ENCODE measurements around the gene RASGRF2.
"Not testable (repeated sequence)": the region's sequence is repeated elsewhere in the genome, so short reads cannot be mapped to it uniquely, and the experiment has no call there.

The RASGRF2 gene

DNA sequence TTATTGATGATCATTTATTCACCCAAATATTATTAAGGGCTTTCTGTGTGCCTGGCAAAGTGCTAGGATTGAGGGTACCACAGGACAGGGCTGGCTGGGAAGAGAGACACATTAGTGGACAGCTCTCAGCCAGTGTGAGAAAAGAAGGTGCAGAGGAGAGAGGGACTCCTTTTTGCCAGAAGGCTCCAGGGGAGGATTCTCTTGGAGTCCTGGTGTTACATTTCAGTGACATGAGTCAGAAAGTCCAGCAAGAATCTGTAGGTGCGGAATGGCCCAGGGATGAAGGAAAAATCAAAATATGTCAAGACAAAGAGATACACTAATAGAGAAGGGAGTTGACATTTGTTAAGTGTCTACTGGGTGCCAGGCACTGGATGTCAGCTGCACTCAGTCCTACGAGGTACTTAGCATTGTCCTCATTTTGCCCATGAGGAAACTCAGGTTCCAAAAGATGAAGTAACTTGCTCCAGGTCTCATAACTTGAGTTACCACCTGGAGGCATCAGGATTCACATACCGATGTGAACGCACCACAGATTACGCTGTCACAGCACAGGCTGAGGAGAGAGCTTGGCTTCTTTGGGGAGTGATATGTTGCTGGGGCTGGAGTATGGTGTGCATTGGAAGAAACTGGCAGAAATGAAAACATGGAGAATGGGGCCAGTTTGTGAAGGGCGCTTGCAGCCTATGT is 60.5 kb downstream of the RASGRF2 start:
- FAIRE-seq (peak; percentile 23), DNase-seq (ENCODE audit: low spot score) (peak; percentile 23)

GRCh38 chr5:81021486-81021885 is 61.3 kb downstream of the RASGRF2 start:
- DNase-seq (ENCODE audit: low spot score) (peak; percentile 68), FAIRE-seq (peak; percentile 87)

DNA sequence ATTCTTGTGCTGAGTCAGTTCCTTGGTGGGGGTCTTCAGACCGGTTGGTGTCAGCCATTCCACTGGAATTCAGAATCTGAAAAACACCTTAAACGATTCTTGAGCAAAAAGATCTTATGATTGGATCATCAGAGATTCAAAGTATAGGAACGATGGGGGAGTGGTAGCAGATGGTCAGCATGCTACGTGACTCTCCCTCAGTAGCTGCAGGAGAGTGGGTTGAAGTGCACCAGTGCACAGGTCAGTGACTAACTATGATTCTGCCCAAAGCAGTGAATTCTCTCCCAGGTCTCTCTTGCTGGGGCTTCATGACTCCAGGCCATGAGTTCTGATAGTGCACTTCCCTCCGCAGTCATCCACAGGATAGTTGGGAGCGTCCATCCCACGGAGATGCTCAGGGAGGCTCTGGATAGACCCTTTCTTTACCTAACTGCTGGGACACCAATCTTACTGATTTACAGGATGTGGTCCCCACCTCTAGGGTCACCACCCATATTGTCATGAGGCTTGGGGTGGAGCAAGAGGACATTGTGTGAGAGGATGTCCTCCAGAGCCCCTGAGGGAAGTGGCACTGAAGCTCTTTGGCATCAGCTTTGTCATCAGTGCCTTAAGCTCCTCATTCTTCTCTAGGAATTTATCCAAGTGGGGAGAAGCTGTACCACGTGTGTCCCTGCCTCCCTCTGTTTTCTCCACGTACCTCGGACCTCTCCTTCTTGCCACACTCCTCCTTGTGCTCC is 62.0 kb downstream of the RASGRF2 start:
- FAIRE-seq (no peak), DNase-seq (ENCODE audit: low spot score) (peak; percentile 85)

DNA sequence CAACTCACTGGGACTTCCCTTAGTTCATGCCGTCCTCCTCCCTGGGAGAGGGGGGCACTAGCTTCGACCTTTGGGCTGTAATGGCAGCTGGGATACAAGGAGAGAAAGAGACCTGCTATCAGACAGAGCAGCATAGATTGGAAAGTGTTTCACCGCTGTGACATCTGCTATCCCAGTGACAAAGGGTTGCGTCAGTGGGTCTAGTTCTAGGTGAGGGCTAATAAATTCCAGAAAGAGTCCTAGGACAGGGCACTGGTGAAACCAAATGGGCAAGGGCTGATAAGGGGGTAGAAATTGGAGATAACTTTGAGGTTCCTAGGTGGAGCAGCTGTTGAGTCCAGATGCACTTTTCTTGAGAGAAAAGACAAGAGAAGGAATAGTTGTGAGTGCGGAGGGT is 62.5 kb downstream of the RASGRF2 start:
- DNase-seq (ENCODE audit: low spot score) (no peak), FAIRE-seq (no peak)

DNA sequence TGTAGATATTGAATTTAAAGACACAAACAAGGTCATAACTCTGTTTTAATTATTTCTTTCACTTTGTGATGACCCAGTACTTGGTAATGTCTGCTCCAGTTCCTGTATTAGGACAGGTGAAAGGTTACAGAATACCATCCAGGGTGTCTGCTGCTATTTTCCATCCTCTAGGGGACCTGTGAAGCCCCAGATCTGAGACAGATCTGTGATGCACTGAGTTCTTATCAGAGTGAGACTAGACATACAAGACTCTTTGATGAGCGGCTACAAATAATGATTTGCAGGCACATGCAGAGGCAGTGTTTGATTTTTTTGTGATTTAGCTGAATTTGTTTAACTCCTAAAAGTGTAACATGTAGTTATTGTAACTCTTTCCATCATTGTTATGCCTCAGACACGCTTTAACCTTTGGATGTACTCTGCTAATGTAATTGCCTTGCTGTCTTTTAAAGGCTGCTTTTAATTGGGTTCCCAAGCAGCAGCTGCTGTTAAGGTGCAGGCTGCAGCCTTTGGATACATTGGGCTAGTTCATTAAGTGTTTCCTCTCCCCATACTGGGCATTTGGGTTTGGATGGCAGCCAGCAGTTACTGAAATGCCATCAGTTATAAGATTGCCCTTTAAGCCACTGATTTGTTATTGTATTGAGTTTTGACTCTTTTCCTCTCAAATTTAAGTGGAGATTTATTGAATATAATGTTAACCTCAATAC is 63.3 kb downstream of the RASGRF2 start:
- no peak for DNase-seq (ENCODE audit: low spot score)
- FAIRE-seq = no peak

- FAIRE-seq (no peak), DNase-seq (ENCODE audit: low spot score) (no peak)
Observed at GRCh38 chr5:81027481-81028058, 67.4 kb downstream of the RASGRF2 start.

GRCh38 chr5:81028888-81029287 is 68.7 kb downstream of the RASGRF2 start:
- FAIRE-seq; DNase-seq (ENCODE audit: low spot score): not testable (repeated sequence)

- not testable (repeated sequence) for FAIRE-seq; DNase-seq (ENCODE audit: low spot score)
Observed at GRCh38 chr5:81029736-81030135, 69.6 kb downstream of the RASGRF2 start.

- FAIRE-seq; DNase-seq (ENCODE audit: low spot score): not testable (repeated sequence)
Observed at GRCh38 chr5:81030236-81031034, 70.3 kb downstream of the RASGRF2 start.

- DNase-seq (ENCODE audit: low spot score) (no peak), FAIRE-seq (no peak)
Observed at GRCh38 chr5:81035522-81035921, 75.4 kb downstream of the RASGRF2 start.

DNA sequence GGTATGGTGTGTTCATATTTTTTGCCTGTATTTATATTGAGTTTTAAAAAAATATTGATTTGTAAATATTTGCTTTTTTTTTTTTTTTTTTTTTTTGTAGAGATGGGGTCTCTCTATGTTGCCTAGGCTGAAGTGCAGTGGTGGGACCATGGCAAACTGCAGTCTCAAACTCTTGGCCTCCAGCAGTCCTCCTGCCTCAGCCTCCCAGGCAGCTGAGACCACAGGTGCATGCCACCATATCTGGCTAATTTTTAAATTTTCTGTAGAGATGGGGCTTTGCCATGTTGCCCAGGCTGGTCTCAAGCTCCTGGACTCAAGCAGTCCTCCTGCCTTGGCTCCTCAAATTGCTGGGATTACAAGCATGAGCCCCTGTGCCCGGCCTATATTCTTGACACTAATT is 78.3 kb downstream of the RASGRF2 start:
- no peak for DNase-seq (ENCODE audit: low spot score)
- FAIRE-seq = no peak

- FAIRE-seq (no peak), DNase-seq (ENCODE audit: low spot score) (peak; percentile 15)
Observed at GRCh38 chr5:81044868-81045267, 84.7 kb downstream of the RASGRF2 start.

DNA sequence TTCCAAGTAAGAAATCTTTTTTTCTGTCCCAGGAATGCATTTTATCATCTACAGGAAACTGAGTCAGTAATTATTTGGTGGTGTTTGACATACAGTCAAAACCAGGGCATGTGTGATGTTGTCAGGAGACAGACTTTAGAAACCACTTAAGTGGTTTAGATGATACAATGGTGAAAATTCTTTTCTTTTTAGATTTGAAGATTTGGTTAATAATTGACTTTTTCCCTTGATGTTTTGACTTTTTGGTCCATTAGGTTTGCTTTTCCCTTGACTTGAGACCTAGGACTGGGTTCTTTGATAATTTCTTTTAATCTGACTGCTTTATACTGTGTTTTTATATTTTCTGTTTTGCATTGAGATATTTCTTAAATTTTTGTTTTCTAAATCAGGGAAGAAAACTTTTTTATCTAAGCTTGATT is 85.2 kb downstream of the RASGRF2 start:
- peak; percentile 91 for FAIRE-seq
- DNase-seq (ENCODE audit: low spot score) = peak; percentile 81

- no peak for DNase-seq (ENCODE audit: low spot score)
- no peak for FAIRE-seq
Observed at GRCh38 chr5:81046041-81046440, 85.9 kb downstream of the RASGRF2 start.

GRCh38 chr5:81052325-81052724 is 92.2 kb downstream of the RASGRF2 start:
- no peak for FAIRE-seq

GRCh38 chr5:81053282-81053681 is 93.1 kb downstream of the RASGRF2 start:
- FAIRE-seq; DNase-seq (ENCODE audit: low spot score): not testable (repeated sequence)

More at GRCh38 chr5:81052325-81052724, 92.2 kb downstream of the RASGRF2 start:
- DNase-seq (ENCODE audit: low spot score) = no peak

GRCh38 chr5:81058121-81058520 is 98.0 kb downstream of the RASGRF2 start:
- FAIRE-seq (no peak), DNase-seq (ENCODE audit: low spot score) (no peak)

GRCh38 chr5:81065492-81065891 is 105.3 kb downstream of the RASGRF2 start:
- FAIRE-seq (no peak), DNase-seq (ENCODE audit: low spot score) (no peak)

- no peak for DNase-seq (ENCODE audit: low spot score)
- FAIRE-seq = no peak
Observed at GRCh38 chr5:81066102-81066501, 105.9 kb downstream of the RASGRF2 start.

- DNase-seq (ENCODE audit: low spot score) (no peak), FAIRE-seq (no peak)
Observed at GRCh38 chr5:81067406-81067805, 107.2 kb downstream of the RASGRF2 start.

DNA sequence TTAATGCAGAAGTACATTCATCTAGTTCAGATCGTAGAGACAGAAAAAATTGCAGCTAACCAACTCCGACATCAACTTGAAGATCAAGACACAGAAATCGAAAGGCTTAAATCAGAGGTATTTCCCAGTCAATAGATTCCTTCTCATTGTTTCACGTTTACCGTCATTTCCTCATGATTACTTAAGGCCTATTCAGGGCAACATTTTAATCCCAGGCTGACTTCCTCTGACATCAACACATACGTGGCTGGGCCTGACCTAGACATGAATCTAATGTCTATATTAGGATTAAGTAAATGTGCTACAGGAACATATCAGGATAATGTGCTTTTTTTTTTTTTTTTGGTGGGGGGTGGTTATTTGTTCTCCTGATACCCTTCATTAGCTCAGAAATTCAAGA is 107.9 kb downstream of the RASGRF2 start:
- DNase-seq (ENCODE audit: low spot score) = no peak
- FAIRE-seq = no peak

All from RCC 7860 (cell line).